ENCODE results near the gene BBOF1. TPM values are rescaled to one million over a fixed set of nuclear protein-coding genes. Genes with fewer than 3 reads are reported as not detected.

BBOF1 gene
- total RNA-seq, 1 donor from 2014 or later: 5.7 TPM

DNA sequence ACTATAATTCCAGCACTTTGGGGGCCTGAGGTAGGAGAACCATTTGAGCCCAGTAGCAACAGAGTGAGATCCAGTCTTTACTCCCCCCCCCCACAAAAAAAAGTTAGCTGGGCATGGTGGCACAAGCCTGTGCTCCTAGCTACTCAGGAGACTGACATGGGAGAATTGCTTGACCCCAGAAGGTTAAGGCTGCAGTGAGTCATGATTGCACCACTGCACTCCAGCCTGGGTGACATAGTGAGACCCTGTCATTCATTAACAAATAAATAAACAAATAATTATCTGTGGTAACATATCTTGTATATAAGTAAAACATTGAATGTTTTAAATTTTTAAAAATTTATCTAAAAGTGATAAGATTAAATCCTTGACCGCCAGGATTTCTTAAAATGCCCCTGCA is 4.8 kb upstream of the BBOF1 start:
- no peak for FAIRE-seq
- H3K27me3 ChIP-seq (ENCODE audit: insufficient read depth, low read length): no peaks in the 10 kb centered on the region
- no peak overlapping the region for H3K4me3 Mint-ChIP-seq (ENCODE audit: unreplicated experiment)

DNA sequence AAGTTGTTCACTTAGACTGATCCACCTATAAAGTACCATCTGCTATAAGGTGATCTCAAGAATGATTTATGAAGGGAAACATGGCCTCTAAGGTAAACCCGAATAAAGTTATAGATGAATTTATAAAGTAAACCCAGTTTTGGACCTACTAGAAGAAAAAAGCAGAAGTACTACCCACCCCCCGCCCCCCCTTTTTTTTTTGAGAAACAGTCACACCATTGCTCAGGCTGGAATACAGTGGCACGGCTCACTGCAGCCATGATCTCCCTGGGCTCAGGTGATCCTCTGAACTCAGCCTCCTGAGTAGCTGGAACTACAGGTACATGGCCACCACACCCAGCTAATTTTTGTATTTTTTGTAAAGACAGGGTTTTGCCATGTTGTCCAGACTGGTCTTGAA is 4.0 kb upstream of the BBOF1 start:
- peaks cover 5% of the 10 kb centered on the region for H3K36me3 ChIP-seq (ENCODE audit: insufficient read depth, low read length)
- H3K27me3 Mint-ChIP-seq (ENCODE audit: low read depth, unreplicated experiment): no peaks in the 10 kb centered on the region
- no peak overlapping the region for H3K27ac Mint-ChIP-seq (ENCODE audit: unreplicated experiment)
- no peaks in the 10 kb centered on the region for H3K9me3 Mint-ChIP-seq (ENCODE audit: unreplicated experiment)
- no peak overlapping the region for H3K9ac ChIP-seq (ENCODE audit: low read length)
- TF ChIP-seq EZH2 (IDR thresholded peaks at IDR 0.05; ENCODE audit: insufficient read depth, low read length): no peak
- no peak for TF ChIP-seq CTCF (IDR thresholded peaks at IDR 0.05; ENCODE audit: insufficient read depth, low read depth, low read length)
- DNase-seq (ENCODE audit: low read depth): no peak
- no peak overlapping the region for H3K4me3 Mint-ChIP-seq (ENCODE audit: unreplicated experiment)
- no peak overlapping the region for H2AFZ ChIP-seq (ENCODE audit: low read depth, low read length)
- no peaks in the 10 kb centered on the region for H3K9me3 ChIP-seq (ENCODE audit: insufficient read depth, low read depth, low read length)
- H3K27ac ChIP-seq (ENCODE audit: low read depth, low read length): no peak overlapping the region
- peaks cover 6% of the 10 kb centered on the region for H3K79me2 ChIP-seq (ENCODE audit: insufficient read depth, low read length)
- no peaks in the 10 kb centered on the region for H3K4me1 Mint-ChIP-seq (ENCODE audit: low read depth, unreplicated experiment)
- H3K4me1 ChIP-seq (ENCODE audit: insufficient read depth, low read length): peaks cover 8% of the 10 kb centered on the region
- H3K4me2 ChIP-seq (ENCODE audit: low read length): no peak overlapping the region
- no peak overlapping the region for H3K4me3 ChIP-seq (ENCODE audit: insufficient read depth, low read depth, low read length)
- peaks cover 8% of the 10 kb centered on the region for H3K36me3 Mint-ChIP-seq (ENCODE audit: low read depth, unreplicated experiment)
- no peaks in the 10 kb centered on the region for H3K27me3 ChIP-seq (ENCODE audit: insufficient read depth, low read length)
- FAIRE-seq: no peak
- H4K20me1 ChIP-seq (ENCODE audit: insufficient read depth, low read length): no peaks in the 10 kb centered on the region

More for the DNA sequence above, 4.8 kb upstream of the BBOF1 start:
- peaks cover under 1% of the 10 kb centered on the region for H3K79me2 ChIP-seq (ENCODE audit: insufficient read depth, low read length)
- H3K36me3 ChIP-seq (ENCODE audit: insufficient read depth, low read length): peaks cover 5% of the 10 kb centered on the region
- H3K9ac ChIP-seq (ENCODE audit: low read length): no peak overlapping the region
- H2AFZ ChIP-seq (ENCODE audit: low read depth, low read length): no peak overlapping the region
- no peaks in the 10 kb centered on the region for H3K4me1 ChIP-seq (ENCODE audit: insufficient read depth, low read length)
- Mint-ChIP-seq H3K36me3 (ENCODE audit: low read depth, unreplicated experiment) (peaks cover 8% of the 10 kb centered on the region), H3K9me3 (ENCODE audit: unreplicated experiment) (no peaks in the 10 kb centered on the region), H3K27ac (ENCODE audit: unreplicated experiment) (no peak overlapping the region), H3K27me3 (ENCODE audit: low read depth, unreplicated experiment) (no peaks in the 10 kb centered on the region), H3K4me1 (ENCODE audit: low read depth, unreplicated experiment) (no peaks in the 10 kb centered on the region)
- H4K20me1 ChIP-seq (ENCODE audit: insufficient read depth, low read length): no peaks in the 10 kb centered on the region
- no peak overlapping the region for H3K4me2 ChIP-seq (ENCODE audit: low read length)
- no peak for DNase-seq (ENCODE audit: low read depth)
- TF ChIP-seq EZH2 (IDR thresholded peaks at IDR 0.05; ENCODE audit: insufficient read depth, low read length) (no peak), CTCF (IDR thresholded peaks at IDR 0.05; ENCODE audit: insufficient read depth, low read depth, low read length) (no peak)
- H3K4me3 ChIP-seq (ENCODE audit: insufficient read depth, low read depth, low read length): no peak overlapping the region
- H3K9me3 ChIP-seq (ENCODE audit: insufficient read depth, low read depth, low read length): no peaks in the 10 kb centered on the region
- no peak overlapping the region for H3K27ac ChIP-seq (ENCODE audit: low read depth, low read length)

GRCh38 chr14:74015963-74016362 is 3.2 kb upstream of the BBOF1 start:
- Mint-ChIP-seq H3K4me3 (ENCODE audit: unreplicated experiment) (no peak overlapping the region), H3K9me3 (ENCODE audit: unreplicated experiment) (no peaks in the 10 kb centered on the region), H3K36me3 (ENCODE audit: low read depth, unreplicated experiment) (peaks cover 7% of the 10 kb centered on the region), H3K27me3 (ENCODE audit: low read depth, unreplicated experiment) (no peaks in the 10 kb centered on the region), H3K4me1 (ENCODE audit: low read depth, unreplicated experiment) (no peaks in the 10 kb centered on the region), H3K27ac (ENCODE audit: unreplicated experiment) (no peak overlapping the region)
- Histone ChIP-seq H3K9ac (ENCODE audit: low read length) (no peak overlapping the region), H3K4me3 (ENCODE audit: insufficient read depth, low read depth, low read length) (no peak overlapping the region), H2AFZ (ENCODE audit: low read depth, low read length) (no peak overlapping the region), H3K27me3 (ENCODE audit: insufficient read depth, low read length) (no peaks in the 10 kb centered on the region), H4K20me1 (ENCODE audit: insufficient read depth, low read length) (no peaks in the 10 kb centered on the region), H3K4me1 (ENCODE audit: insufficient read depth, low read length) (peaks cover 8% of the 10 kb centered on the region), H3K9me3 (ENCODE audit: insufficient read depth, low read depth, low read length) (no peaks in the 10 kb centered on the region), H3K79me2 (ENCODE audit: insufficient read depth, low read length) (peaks cover 8% of the 10 kb centered on the region), H3K27ac (ENCODE audit: low read depth, low read length) (no peak overlapping the region), H3K36me3 (ENCODE audit: insufficient read depth, low read length) (peaks cover 5% of the 10 kb centered on the region), H3K4me2 (ENCODE audit: low read length) (no peak overlapping the region)
- no peak for TF ChIP-seq CTCF (IDR thresholded peaks at IDR 0.05; ENCODE audit: insufficient read depth, low read depth, low read length)
- no peak for TF ChIP-seq EZH2 (IDR thresholded peaks at IDR 0.05; ENCODE audit: insufficient read depth, low read length)
- FAIRE-seq: no peak
- DNase-seq (ENCODE audit: low read depth): no peak

Data from astrocyte (in vitro differentiated cells and primary cell).